ENCODE data around the gene SEMA4G. TPM values are rescaled to one million over a fixed set of nuclear protein-coding genes. Genes with fewer than 3 reads are reported as not detected.

SEMA4G gene
- polyA plus RNA-seq, 2 of the 4 experiments (the other 2 are of a cell fraction) = 13.5 to 17.4 TPM

DNA sequence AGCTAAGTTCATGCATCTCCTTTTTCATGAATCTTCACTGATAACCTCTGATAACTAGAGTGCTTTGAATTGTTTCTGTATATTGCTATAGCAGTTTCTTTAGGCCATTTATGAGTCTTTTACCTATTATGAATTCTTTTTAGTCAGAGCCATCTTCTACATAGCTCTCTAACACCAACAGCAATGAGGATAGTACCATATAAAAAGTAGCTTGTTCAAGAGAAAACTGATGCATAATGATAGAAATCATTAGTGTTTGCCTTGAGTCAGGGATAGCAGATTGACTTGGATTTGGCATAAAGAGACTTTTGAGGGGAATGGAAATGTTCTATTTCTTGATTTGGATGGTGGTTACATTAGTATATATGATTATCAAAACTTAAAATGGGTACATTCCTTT is 25.8 kb upstream of the SEMA4G start (continued):
- no peak for TF ChIP-seq REST (IDR thresholded peaks at IDR 0.05)

- ATAC-seq = no peak
- CTCF ChIA-PET = no interaction called here
These were observed 23.6 kb upstream of the SEMA4G start for GRCh38 chr10:100945754-100946153.

DNA sequence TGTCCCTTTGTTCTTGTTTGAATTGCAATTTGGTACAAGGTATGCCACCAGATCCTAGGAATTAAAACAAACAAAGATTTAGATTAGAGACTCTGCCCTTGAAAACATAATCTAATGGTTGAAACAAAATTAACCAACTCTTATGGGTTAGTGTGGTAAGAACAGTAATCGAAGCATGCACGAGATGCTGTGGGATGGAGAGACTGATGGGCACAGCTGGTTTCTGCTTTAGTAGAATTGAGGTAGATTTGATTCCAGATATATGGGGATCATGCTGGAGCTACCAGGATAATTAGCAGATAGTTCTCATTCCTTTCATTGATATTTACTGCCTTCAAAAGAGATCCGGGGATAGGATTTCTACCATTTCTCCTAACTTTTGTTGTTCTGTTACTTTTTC is 20.4 kb upstream of the SEMA4G start:
- Histone ChIP-seq H3K4me1 (no peaks in the 10 kb centered on the region), H3K27ac (no peak overlapping the region), H3K9me3 (no peaks in the 10 kb centered on the region), H3K4me3 (no peak overlapping the region), H3K4me2 (no peak overlapping the region)
- CTCF ChIA-PET = interaction anchor here (1.2 to 3.3 kb wide), 3 partner anchors 9 to 20 kb away, joined by 3 to 8 read pairs (median 6); no protein-coding TSS in a partner anchor
- no peak for ATAC-seq
- FAIRE-seq = no peak
- no peak for TF ChIP-seq RCOR1 (IDR thresholded peaks at IDR 0.05; ENCODE audit: low read depth, low read length)
- no peak for TF ChIP-seq JUN (IDR thresholded peaks at IDR 0.05)
- TF ChIP-seq SMC3 (IDR thresholded peaks at IDR 0.05) = no peak
- no peak for TF ChIP-seq RNF2 (IDR thresholded peaks at IDR 0.05; ENCODE audit: borderline replicate concordance, low read depth)
- WGBS (ENCODE audit: missing lambda C conversion rate) = 93% methylated on average over 3 of the region's 3 CpGs
- DNase-seq (ENCODE audit: low read depth in 1 of 2, low spot score in 1 of 2) = no peak
- POLR2A ChIA-PET = no interaction called here

More at GRCh38 chr10:100945754-100946153, 23.6 kb upstream of the SEMA4G start:
- no peak overlapping the region for H3K4me3 ChIP-seq
- H3K4me1 ChIP-seq = no peaks in the 10 kb centered on the region
- H3K4me2 ChIP-seq = no peak overlapping the region
- POLR2A ChIA-PET = no interaction called here
- no peak overlapping the region for H3K27ac ChIP-seq
- no peaks in the 10 kb centered on the region for H3K9me3 ChIP-seq
- TF ChIP-seq CBX2 (IDR thresholded peaks at IDR 0.05; ENCODE audit: borderline replicate concordance, low read depth) = no peak
- TF ChIP-seq GATA3 (IDR thresholded peaks at IDR 0.05; ENCODE audit: borderline replicate concordance) = no peak
- no peak for TF ChIP-seq HDAC2 (IDR thresholded peaks at IDR 0.05)
- no peak for TF ChIP-seq REST (IDR thresholded peaks at IDR 0.05)
- TF ChIP-seq MYC (IDR thresholded peaks at IDR 0.05; ENCODE audit: borderline replicate concordance, low read length) = no peak
- no peak for TF ChIP-seq SREBF2 (IDR thresholded peaks at IDR 0.05)
- TF ChIP-seq ZNF302 (CRISPR knock-in tag; IDR thresholded peaks at IDR 0.05) = no peak
- TF ChIP-seq CBX8 (IDR thresholded peaks at IDR 0.05) = no peak
- TF ChIP-seq HOXB5 (CRISPR knock-in tag; IDR thresholded peaks at IDR 0.05) = no peak
- no peak for TF ChIP-seq ZSCAN20 (CRISPR knock-in tag; IDR thresholded peaks at IDR 0.05)
- TF ChIP-seq, protein P1, sequence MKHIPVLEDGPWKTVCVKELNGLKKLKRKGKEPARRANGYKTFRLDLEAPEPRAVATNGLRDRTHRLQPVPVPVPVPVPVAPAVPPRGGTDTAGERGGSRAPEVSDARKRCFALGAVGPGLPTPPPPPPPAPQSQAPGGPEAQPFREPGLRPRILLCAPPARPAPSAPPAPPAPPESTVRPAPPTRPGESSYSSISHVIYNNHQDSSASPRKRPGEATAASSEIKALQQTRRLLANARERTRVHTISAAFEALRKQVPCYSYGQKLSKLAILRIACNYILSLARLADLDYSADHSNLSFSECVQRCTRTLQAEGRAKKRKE (CRISPR knock-in tag; IDR thresholded peaks at IDR 0.05; ENCODE audit: low read depth) = no peak
- TF ChIP-seq HOXA7 (CRISPR knock-in tag; IDR thresholded peaks at IDR 0.05) = no peak
- TF ChIP-seq PHF8 (IDR thresholded peaks at IDR 0.05; ENCODE audit: borderline replicate concordance, low read depth) = no peak
- no peak for TF ChIP-seq JUN (IDR thresholded peaks at IDR 0.05)
- no peak for TF ChIP-seq ZFP36 (IDR thresholded peaks at IDR 0.05; ENCODE audit: borderline replicate concordance, partially characterized antibody)
- TF ChIP-seq RFX5 (IDR thresholded peaks at IDR 0.05) = no peak
- no peak for TF ChIP-seq NPAS2 (CRISPR knock-in tag; IDR thresholded peaks at IDR 0.05; ENCODE audit: borderline replicate concordance)
- no peak for TF ChIP-seq BHLHE40 (IDR thresholded peaks at IDR 0.05; ENCODE audit: low read depth, low read length)
- FAIRE-seq (no peak), DNase-seq (ENCODE audit: low read depth in 1 of 2, low spot score in 1 of 2) (no peak)

Measured in A549 (cell line).